DOHH2 (cell line): Measurements from ENCODE around the gene TENT4A.

ENCODE experiments used
- CTCF ChIP-seq: fragments of 200-600 bp; sonication (generic); IDR thresholded peaks from one replicate; pipeline ENCODE4 v1.5.1; 2014; ENCODE audit warnings: antibody characterized with exemption, mild to moderate bottlenecking, low read depth, low read length; ENCODE audit not compliant: poor library complexity, severe bottlenecking
- EZH2phosphoT487 ChIP-seq: fragments of 200-600 bp; sonication (generic); IDR thresholded peaks from 2 replicates; pipeline ENCODE4 v1.6.1; 2017; ENCODE audit warnings: borderline replicate concordance, mild to moderate bottlenecking, antibody characterized with exemption, low read length, moderate library complexity, mixed read lengths

- TF ChIP-seq CTCF, result no peak
- TF ChIP-seq EZH2phosphoT487, result no peak
Measured at GRCh38 chr5:6721442-6721841, 8.2 kb downstream of the TENT4A start.
